ENCODE measurements around the gene TMEM131L. TPM values are rescaled to one million over a fixed set of nuclear protein-coding genes. Genes with fewer than 3 reads are reported as not detected.

Gene TMEM131L
- total and polyA plus RNA-seq, 3 donors from 2014 or later: 9.1 to 15.0 (median 12.6) TPM

DNA sequence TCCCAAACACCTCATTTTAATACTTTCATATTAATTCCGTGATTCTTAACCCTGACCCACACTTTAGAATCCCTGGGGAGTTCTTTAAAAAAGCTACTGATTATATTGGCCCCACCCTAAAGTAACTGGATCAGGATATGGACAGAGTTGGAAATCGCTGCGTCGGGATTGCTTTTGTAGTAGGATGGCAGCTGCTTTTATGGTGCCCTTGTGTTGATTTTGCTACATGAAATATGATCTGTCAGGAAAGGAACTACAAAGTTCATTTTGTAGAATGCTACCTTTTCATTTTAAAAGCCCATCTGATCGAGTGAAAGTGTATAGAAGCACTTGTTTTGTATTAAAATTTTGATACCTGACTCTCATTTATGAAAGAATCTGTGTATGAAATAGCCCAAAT lies 43.6 kb downstream of the TMEM131L start:
- TF ChIP-seq, protein P1, sequence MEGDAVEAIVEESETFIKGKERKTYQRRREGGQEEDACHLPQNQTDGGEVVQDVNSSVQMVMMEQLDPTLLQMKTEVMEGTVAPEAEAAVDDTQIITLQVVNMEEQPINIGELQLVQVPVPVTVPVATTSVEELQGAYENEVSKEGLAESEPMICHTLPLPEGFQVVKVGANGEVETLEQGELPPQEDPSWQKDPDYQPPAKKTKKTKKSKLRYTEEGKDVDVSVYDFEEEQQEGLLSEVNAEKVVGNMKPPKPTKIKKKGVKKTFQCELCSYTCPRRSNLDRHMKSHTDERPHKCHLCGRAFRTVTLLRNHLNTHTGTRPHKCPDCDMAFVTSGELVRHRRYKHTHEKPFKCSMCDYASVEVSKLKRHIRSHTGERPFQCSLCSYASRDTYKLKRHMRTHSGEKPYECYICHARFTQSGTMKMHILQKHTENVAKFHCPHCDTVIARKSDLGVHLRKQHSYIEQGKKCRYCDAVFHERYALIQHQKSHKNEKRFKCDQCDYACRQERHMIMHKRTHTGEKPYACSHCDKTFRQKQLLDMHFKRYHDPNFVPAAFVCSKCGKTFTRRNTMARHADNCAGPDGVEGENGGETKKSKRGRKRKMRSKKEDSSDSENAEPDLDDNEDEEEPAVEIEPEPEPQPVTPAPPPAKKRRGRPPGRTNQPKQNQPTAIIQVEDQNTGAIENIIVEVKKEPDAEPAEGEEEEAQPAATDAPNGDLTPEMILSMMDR (IDR thresholded peaks at IDR 0.05): no peak
- TF ChIP-seq POLR2A (IDR thresholded peaks at IDR 0.05): no peak
- Histone ChIP-seq H3K4me3 (no peak overlapping the region), H3K27ac (no peak overlapping the region), H3K27me3 (no peaks in the 10 kb centered on the region), H3K36me3 (ENCODE audit: low read depth, missing control alignments) (no peaks in the 10 kb centered on the region), H3K9me3 (no peaks in the 10 kb centered on the region), H3K4me1 (peaks cover 3% of the 10 kb centered on the region)
- intact Hi-C loops (cut with DNase I; ENCODE audit: low total_unique reads): no loop called here
- 70 to 75% methylated on average over 5 of the region's 5 CpGs for WGBS, 2 donors
- no peak for DNase-seq

DNA sequence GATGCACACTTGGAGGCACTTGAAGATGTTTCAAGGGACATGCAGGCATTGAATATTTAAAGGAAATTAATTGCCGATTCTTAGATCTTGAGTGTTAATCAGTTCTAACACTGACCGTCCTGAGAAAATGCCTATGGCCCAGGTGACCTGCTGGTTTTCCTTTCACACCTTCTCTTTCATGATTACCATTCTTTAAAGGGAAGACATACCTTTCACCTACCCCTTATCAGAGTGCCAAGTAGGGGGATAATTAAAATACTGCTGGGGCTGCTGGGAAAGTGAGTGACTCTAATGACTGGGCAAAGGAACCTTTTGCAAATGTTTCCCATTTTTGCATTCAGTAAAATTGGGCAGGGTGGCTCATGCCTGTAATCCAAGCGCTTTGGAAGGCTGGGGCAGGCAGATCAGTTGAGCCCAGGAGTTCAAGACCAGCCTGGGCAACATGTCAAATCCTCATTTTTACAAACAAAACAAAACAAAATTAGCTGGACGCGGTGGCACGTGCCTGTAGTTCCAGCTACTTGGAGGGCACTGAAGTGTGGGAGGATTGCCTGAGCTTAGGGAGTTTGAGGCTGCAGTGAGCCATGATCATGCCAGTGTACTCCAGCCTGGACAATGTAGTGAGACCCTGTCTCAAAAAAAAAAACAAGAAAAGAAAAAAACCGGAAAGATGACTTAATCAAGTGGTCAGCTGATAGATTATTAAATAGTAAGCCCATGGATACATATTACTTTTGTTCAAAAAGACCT lies 44.3 kb downstream of the TMEM131L start:
- Histone ChIP-seq H3K9me3 (no peaks in the 10 kb centered on the region), H3K27me3 (no peaks in the 10 kb centered on the region), H3K36me3 (ENCODE audit: low read depth, missing control alignments) (no peaks in the 10 kb centered on the region), H3K4me1 (peaks cover 3% of the 10 kb centered on the region), H3K27ac (no peak overlapping the region), H3K4me3 (no peak overlapping the region)
- intact Hi-C loops (cut with DNase I; ENCODE audit: low total_unique reads): no loop called here
- no peak for DNase-seq
- 92 to 96% methylated on average over 7 of the region's 7 CpGs for WGBS, 2 donors
- TF ChIP-seq POLR2A (IDR thresholded peaks at IDR 0.05): no peak
- TF ChIP-seq, protein P1 (IDR thresholded peaks at IDR 0.05): no peak

DNA sequence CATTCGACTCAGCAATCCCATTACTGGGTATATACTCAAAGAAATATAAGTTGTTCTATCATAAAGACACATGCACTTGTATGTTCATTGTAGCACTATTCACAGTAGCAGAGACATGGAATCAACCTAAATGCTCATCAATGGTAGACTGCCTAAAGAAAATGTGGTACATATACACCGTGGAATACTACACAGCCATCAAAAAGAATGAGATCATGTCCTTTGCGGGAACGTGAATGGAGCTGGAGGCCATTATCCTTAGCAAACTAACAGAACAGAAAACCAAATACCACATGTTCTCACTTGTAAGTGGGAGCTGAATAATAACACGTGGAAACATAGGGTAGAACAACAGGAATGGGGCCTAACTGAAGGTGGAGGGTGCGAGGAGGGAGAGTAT lies 44.9 kb downstream of the TMEM131L start:
- no peak overlapping the region for H3K27ac ChIP-seq
- H3K27me3 ChIP-seq: no peaks in the 10 kb centered on the region
- H3K36me3 ChIP-seq (ENCODE audit: low read depth, missing control alignments): no peaks in the 10 kb centered on the region
- H3K9me3 ChIP-seq: no peaks in the 10 kb centered on the region
- 81 to 94% methylated on average over 6 of the region's 6 CpGs for WGBS, 2 donors
- H3K4me1 ChIP-seq: peaks cover 3% of the 10 kb centered on the region
- intact Hi-C loops (cut with DNase I; ENCODE audit: low total_unique reads): no loop called here
- no peak overlapping the region for H3K4me3 ChIP-seq
- DNase-seq: no peak
- no peak for TF ChIP-seq POLR2A (IDR thresholded peaks at IDR 0.05)
- TF ChIP-seq, protein P1 (IDR thresholded peaks at IDR 0.05): no peak

DNA sequence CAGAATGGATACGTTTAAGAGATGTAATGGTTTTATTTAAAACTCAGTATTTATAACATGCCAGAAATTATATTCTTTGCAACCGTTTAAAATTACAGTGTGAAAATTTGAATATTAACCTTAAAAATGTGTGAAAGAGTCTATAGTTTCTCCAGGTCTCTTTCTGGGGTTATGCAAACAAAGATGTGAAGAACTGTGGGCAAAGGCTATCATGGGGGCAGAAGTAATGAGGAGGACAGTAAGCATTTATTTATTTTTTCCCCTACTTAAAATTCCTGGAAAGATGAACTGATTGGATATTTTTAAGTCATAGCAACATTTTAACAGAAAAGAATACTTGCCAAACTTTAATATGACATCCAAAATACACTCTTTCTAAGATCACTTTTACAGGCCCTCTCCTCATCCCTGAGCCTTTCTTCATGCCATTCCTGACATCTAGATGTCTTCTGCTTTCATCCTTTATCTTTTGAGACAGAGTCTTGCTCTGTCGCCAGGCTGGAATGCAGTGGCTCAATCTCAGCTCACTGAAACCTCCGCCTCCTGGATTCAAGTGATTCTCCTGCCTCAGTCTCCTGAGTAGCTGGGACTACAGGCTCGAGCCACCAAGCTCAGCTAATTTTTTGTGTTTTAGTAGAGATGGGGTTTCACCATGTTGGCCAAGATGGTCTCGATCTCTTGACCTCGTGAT lies 46.1 kb downstream of the TMEM131L start:
- H3K9me3 ChIP-seq: no peaks in the 10 kb centered on the region
- no peak overlapping the region for H3K4me3 ChIP-seq
- H3K36me3 ChIP-seq (ENCODE audit: low read depth, missing control alignments): no peaks in the 10 kb centered on the region
- TF ChIP-seq POLR2A (IDR thresholded peaks at IDR 0.05): no peak
- TF ChIP-seq, protein P1 (IDR thresholded peaks at IDR 0.05): no peak
- H3K4me1 ChIP-seq: no peaks in the 10 kb centered on the region
- DNase-seq: no peak
- intact Hi-C loops (cut with DNase I; ENCODE audit: low total_unique reads): no loop called here
- WGBS, 2 donors: 75 to 81% methylated on average over 7 of the region's 7 CpGs
- no peak overlapping the region for H3K27ac ChIP-seq
- H3K27me3 ChIP-seq: no peaks in the 10 kb centered on the region

Data from testis (tissue), 3 donors.